GM19395 (cell line): ENCODE data around the gene KCNF1.

Experiments
- ATAC-seq: cut with Tn5 transposase; IDR thresholded peaks from one replicate; pipeline ENCODE4 v1.9.1; 2021; ENCODE audit warnings: mild to moderate bottlenecking, moderate library complexity; ENCODE audit not compliant: unreplicated experiment

Gene KCNF1

GRCh38 chr2:10961490-10961875, 49.7 kb downstream of the KCNF1 start:
- ATAC-seq: no peak

- no peak for ATAC-seq
Measured at GRCh38 chr2:10962004-10962403, 50.3 kb downstream of the KCNF1 start.

GRCh38 chr2:10963155-10963554, 51.4 kb downstream of the KCNF1 start:
- no peak for ATAC-seq
